OCI-LY1 (cell line): ENCODE measurements around the gene KRTAP10-2.

Experiments used
- EZH2 ChIP-seq: fragments of 200-600 bp; sonication (generic), shearing (Covaris generic); IDR thresholded peaks from 2 replicates; pipeline ENCODE4 v1.8.0; 2017; ENCODE audit warnings: borderline replicate concordance, mixed run types, mild to moderate bottlenecking, antibody characterized with exemption, low read length, moderate library complexity, mixed read lengths
- TF ChIP-seq, protein P1 (sequence below): fragments of 200-600 bp; sonication (generic), shearing (Covaris generic); IDR thresholded peaks from 2 replicates; pipeline ENCODE4 v1.5.1; 2017; ENCODE audit warnings: mild to moderate bottlenecking, antibody characterized with exemption, low read length, moderate library complexity, mixed read lengths

- TF ChIP-seq, protein P1, sequence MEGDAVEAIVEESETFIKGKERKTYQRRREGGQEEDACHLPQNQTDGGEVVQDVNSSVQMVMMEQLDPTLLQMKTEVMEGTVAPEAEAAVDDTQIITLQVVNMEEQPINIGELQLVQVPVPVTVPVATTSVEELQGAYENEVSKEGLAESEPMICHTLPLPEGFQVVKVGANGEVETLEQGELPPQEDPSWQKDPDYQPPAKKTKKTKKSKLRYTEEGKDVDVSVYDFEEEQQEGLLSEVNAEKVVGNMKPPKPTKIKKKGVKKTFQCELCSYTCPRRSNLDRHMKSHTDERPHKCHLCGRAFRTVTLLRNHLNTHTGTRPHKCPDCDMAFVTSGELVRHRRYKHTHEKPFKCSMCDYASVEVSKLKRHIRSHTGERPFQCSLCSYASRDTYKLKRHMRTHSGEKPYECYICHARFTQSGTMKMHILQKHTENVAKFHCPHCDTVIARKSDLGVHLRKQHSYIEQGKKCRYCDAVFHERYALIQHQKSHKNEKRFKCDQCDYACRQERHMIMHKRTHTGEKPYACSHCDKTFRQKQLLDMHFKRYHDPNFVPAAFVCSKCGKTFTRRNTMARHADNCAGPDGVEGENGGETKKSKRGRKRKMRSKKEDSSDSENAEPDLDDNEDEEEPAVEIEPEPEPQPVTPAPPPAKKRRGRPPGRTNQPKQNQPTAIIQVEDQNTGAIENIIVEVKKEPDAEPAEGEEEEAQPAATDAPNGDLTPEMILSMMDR: no peak
- no peak for TF ChIP-seq EZH2
Observed at GRCh38 chr21:44549525-44550211, 1.6 kb downstream of the KRTAP10-2 start.
